ENCODE data around the gene TOP1. TPM values are rescaled to one million over a fixed set of nuclear protein-coding genes. Genes with fewer than 3 reads are reported as not detected.
A peak's percentile ranks its signal among the peaks of the same experiment; 100 is the strongest.

The TOP1 gene
- polyA plus RNA-seq, 6 donors from 2014 or later, result 6.1 to 17.2 (median 13.6) TPM

GRCh38 chr20:41006936-41007474, 21.6 kb upstream of the TOP1 start:
- no peak overlapping the region for H3K27ac Mint-ChIP-seq
- DNase-seq, result no peak
- H3K4me1 Mint-ChIP-seq, result peaks cover 31 to 39% (median 34%) of the 10 kb centered on the region in 3 donors
- no peak overlapping the region for H3K4me3 Mint-ChIP-seq
- H3K36me3 Mint-ChIP-seq, result no peaks in the 10 kb centered on the region
- H3K27me3 Mint-ChIP-seq, result no peaks in the 10 kb centered on the region
- ATAC-seq (ENCODE audit: low read depth in 2 of 2), result no peak
- peaks cover 0 to 2% (median 0%) of the 10 kb centered on the region in 7 donors for H3K9me3 Mint-ChIP-seq

- no peak for DNase-seq
- ATAC-seq (ENCODE audit: low read depth in 2 of 2), result no peak
- peaks cover 36 to 44% (median 39%) of the 10 kb centered on the region in 3 donors for H3K4me1 Mint-ChIP-seq
- peaks cover 0 to 2% (median 0%) of the 10 kb centered on the region in 7 donors for H3K9me3 Mint-ChIP-seq
- no peaks in the 10 kb centered on the region for H3K36me3 Mint-ChIP-seq
- no peak overlapping the region for H3K27ac Mint-ChIP-seq
- no peaks in the 10 kb centered on the region for H3K27me3 Mint-ChIP-seq
- peak overlapping the region in 1 of 8 donors; percentile 72 for H3K4me3 Mint-ChIP-seq
These were observed 21.1 kb upstream of the TOP1 start for GRCh38 chr20:41007481-41007880.

- H3K36me3 Mint-ChIP-seq, result no peaks in the 10 kb centered on the region
- H3K27me3 Mint-ChIP-seq, result no peaks in the 10 kb centered on the region
- H3K4me3 Mint-ChIP-seq, result peak overlapping the region in 1 of 8 donors; percentile 39
- H3K27ac Mint-ChIP-seq, result no peak overlapping the region
- peaks cover 0 to 2% (median 0%) of the 10 kb centered on the region in 7 donors for H3K9me3 Mint-ChIP-seq
- ATAC-seq (ENCODE audit: low read depth in 2 of 2) (no peak), DNase-seq (no peak)
- H3K4me1 Mint-ChIP-seq, result peaks cover 29 to 41% (median 37%) of the 10 kb centered on the region in 3 donors
These were observed 18.7 kb upstream of the TOP1 start for GRCh38 chr20:41009946-41010345.

GRCh38 chr20:41011551-41012067, 17.0 kb upstream of the TOP1 start:
- H3K27me3 Mint-ChIP-seq, result no peaks in the 10 kb centered on the region
- ATAC-seq (ENCODE audit: low read depth in 2 of 2) (peak; percentile 99 to 100), DNase-seq (peak; percentile 79)
- H3K36me3 Mint-ChIP-seq, result no peaks in the 10 kb centered on the region
- peak overlapping the region in 7 of 8 donors; percentile 19 to 81 (median 67) for H3K4me3 Mint-ChIP-seq
- peak overlapping the region in 4 of 6 donors; percentile 62 to 86 (median 75) for H3K27ac Mint-ChIP-seq
- H3K4me1 Mint-ChIP-seq, result peaks cover 29 to 43% (median 31%) of the 10 kb centered on the region in 3 donors
- peaks cover 0 to 2% (median 0%) of the 10 kb centered on the region in 7 donors for H3K9me3 Mint-ChIP-seq

- peaks cover 16 to 31% (median 24%) of the 10 kb centered on the region in 3 donors for H3K4me1 Mint-ChIP-seq
- no peaks in the 10 kb centered on the region for H3K9me3 Mint-ChIP-seq
- H3K36me3 Mint-ChIP-seq, result no peaks in the 10 kb centered on the region
- ATAC-seq (ENCODE audit: low read depth in 2 of 2) (no peak), DNase-seq (no peak)
- no peak overlapping the region for H3K4me3 Mint-ChIP-seq
- no peaks in the 10 kb centered on the region for H3K27me3 Mint-ChIP-seq
- no peak overlapping the region for H3K27ac Mint-ChIP-seq
These were observed 14.0 kb upstream of the TOP1 start for GRCh38 chr20:41014561-41015088.

GRCh38 chr20:41017448-41018042, 11.1 kb upstream of the TOP1 start:
- Mint-ChIP-seq H3K36me3 (no peaks in the 10 kb centered on the region), H3K9me3 (no peaks in the 10 kb centered on the region), H3K4me3 (no peak overlapping the region), H3K27me3 (peaks cover 0 to 8% (median 6%) of the 10 kb centered on the region in 3 donors), H3K4me1 (peaks cover 3 to 17% (median 10%) of the 10 kb centered on the region in 3 donors), H3K27ac (no peak overlapping the region)
- ATAC-seq (ENCODE audit: low read depth in 2 of 2) (no peak), DNase-seq (no peak)

GRCh38 chr20:41018153-41018552, 10.5 kb upstream of the TOP1 start:
- H3K4me1 Mint-ChIP-seq, result peaks cover 0 to 13% (median 3%) of the 10 kb centered on the region in 3 donors
- no peak overlapping the region for H3K4me3 Mint-ChIP-seq
- H3K36me3 Mint-ChIP-seq, result no peaks in the 10 kb centered on the region
- ATAC-seq (ENCODE audit: low read depth in 2 of 2), result no peak
- peaks cover 0 to 8% (median 6%) of the 10 kb centered on the region in 3 donors for H3K27me3 Mint-ChIP-seq
- no peak for DNase-seq
- H3K27ac Mint-ChIP-seq, result no peak overlapping the region
- H3K9me3 Mint-ChIP-seq, result no peaks in the 10 kb centered on the region

GRCh38 chr20:41023549-41023948, 5.1 kb upstream of the TOP1 start:
- Mint-ChIP-seq H3K27me3 (peaks cover 0 to 11% (median 8%) of the 10 kb centered on the region in 3 donors), H3K36me3 (no peaks in the 10 kb centered on the region), H3K9me3 (peaks cover 0 to 1% (median 0%) of the 10 kb centered on the region in 7 donors), H3K27ac (peak overlapping the region in 1 of 6 donors; percentile 47), H3K4me1 (peaks cover 8 to 19% (median 19%) of the 10 kb centered on the region in 3 donors), H3K4me3 (no peak overlapping the region)
- ATAC-seq (ENCODE audit: low read depth in 2 of 2) (no peak), DNase-seq (no peak)

GRCh38 chr20:41027366-41027765, 1.3 kb upstream of the TOP1 start:
- peaks cover 0 to 1% (median 0%) of the 10 kb centered on the region in 7 donors for H3K9me3 Mint-ChIP-seq
- no peak for ATAC-seq (ENCODE audit: low read depth in 2 of 2)
- peaks cover 0 to 7% of the 10 kb centered on the region in 2 donors for H3K36me3 Mint-ChIP-seq
- H3K27me3 Mint-ChIP-seq, result peaks cover 0 to 5% (median 0%) of the 10 kb centered on the region in 3 donors
- H3K27ac Mint-ChIP-seq, result peak overlapping the region in 4 of 6 donors; percentile 85 to 98 (median 97)
- DNase-seq, result no peak
- H3K4me3 Mint-ChIP-seq, result peak overlapping the region; percentile 76 to 99 (median 94)
- H3K4me1 Mint-ChIP-seq, result peaks cover 35 to 50% (median 38%) of the 10 kb centered on the region in 3 donors

GRCh38 chr20:41027872-41028358, 707 bp upstream of the TOP1 start:
- Mint-ChIP-seq H3K36me3 (peaks cover 0 to 7% of the 10 kb centered on the region in 2 donors), H3K4me1 (peaks cover 40 to 56% (median 44%) of the 10 kb centered on the region in 3 donors), H3K27ac (peak overlapping the region; percentile 82 to 98 (median 97)), H3K4me3 (peak overlapping the region; percentile 82 to 99 (median 95)), H3K9me3 (peaks cover 0 to 1% (median 0%) of the 10 kb centered on the region in 7 donors), H3K27me3 (peaks cover 0 to 5% (median 0%) of the 10 kb centered on the region in 3 donors)
- DNase-seq (no peak), ATAC-seq (ENCODE audit: low read depth in 2 of 2) (no peak)

GRCh38 chr20:41029150-41029901, 704 bp downstream of the TOP1 start:
- H3K9me3 Mint-ChIP-seq, result peaks cover 0 to 1% (median 0%) of the 10 kb centered on the region in 7 donors
- no peak for DNase-seq
- peaks cover 48 to 63% (median 53%) of the 10 kb centered on the region in 3 donors for H3K4me1 Mint-ChIP-seq
- peak overlapping the region; percentile 93 to 99 (median 96) for H3K4me3 Mint-ChIP-seq
- ATAC-seq (ENCODE audit: low read depth in 2 of 2), result peak; percentile 1 to 16
- no peaks in the 10 kb centered on the region for H3K27me3 Mint-ChIP-seq
- peak overlapping the region; percentile 77 to 99 (median 96) for H3K27ac Mint-ChIP-seq
- H3K36me3 Mint-ChIP-seq, result peaks cover 0 to 7% of the 10 kb centered on the region in 2 donors

- no peaks in the 10 kb centered on the region for H3K27me3 Mint-ChIP-seq
- peaks cover 52 to 70% (median 60%) of the 10 kb centered on the region in 3 donors for H3K4me1 Mint-ChIP-seq
- H3K4me3 Mint-ChIP-seq, result peak overlapping the region; percentile 93 to 99 (median 96)
- H3K36me3 Mint-ChIP-seq, result peaks cover 0 to 7% of the 10 kb centered on the region in 2 donors
- ATAC-seq (ENCODE audit: low read depth in 2 of 2) (no peak), DNase-seq (no peak)
- peak overlapping the region; percentile 78 to 99 (median 94) for H3K27ac Mint-ChIP-seq
- peaks cover 0 to 1% (median 0%) of the 10 kb centered on the region in 7 donors for H3K9me3 Mint-ChIP-seq
These were observed 1.4 kb downstream of the TOP1 start for GRCh38 chr20:41030061-41030460.

All from naive B cell (primary cell).